SHP77 treated with DMSO at 0.1 percent for 48 hours (cell line): ENCODE results near the gene ANO1.

Experiments used
- DNase-seq: peaks from one replicate; lab custom pipeline; 2025; lab: John Stamatoyannopoulos, UW

Gene ANO1

DNA sequence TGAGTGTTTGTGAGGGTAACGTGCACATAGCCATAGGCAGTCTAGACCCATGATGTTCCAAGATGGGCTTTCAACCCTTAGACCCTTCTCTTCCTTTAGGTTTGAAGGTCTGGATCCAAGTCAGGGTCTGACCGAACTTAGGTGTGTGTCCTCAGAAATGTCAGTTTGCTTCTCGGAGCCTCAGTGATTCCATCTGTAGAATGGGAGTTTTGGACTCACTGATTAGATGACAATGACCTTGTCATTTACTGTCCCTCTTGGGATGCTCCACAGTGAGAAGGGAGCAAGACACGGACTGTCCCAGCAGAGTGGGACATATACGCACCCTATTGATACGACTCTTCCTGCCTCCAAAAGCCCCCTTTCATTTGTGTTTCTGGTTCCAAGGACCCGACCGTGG lies 37.7 kb downstream of the ANO1 start:
- DNase-seq: no peak

DNA sequence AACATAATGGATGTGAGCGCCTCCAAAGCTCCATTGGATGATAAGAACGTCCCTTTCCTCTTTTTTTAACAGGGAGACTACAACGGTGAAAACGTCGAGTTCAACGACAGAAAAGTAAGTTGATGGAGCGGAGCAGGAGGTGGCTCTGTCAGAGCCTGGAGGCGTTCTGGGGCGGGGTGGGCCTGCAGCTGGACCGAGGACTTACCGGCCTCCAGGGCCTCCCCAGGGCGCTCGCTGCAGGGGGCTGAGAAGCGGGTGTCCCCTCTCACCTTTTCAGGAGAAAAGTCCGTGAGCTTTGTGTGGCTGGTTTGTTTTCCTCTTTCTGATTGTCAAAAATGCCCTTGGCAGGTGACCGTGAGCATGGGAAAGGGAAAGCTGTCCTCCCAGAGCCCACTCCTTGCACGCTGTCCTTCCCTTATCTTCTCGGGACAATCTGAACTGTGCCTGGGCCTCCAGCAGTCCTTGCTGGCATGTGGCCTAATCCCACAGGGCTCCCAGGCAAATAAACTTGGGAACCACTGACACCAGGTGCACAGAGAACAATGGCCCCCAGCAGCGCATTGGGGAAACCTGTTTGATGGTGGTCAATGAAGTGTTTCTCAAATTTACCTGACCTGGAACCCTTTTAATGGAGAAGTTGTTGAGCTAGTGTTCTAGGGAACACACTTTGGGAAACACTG lies 38.4 kb downstream of the ANO1 start:
- no peak for DNase-seq

- DNase-seq: no peak
Observed at GRCh38 chr11:70117567-70118145, 39.5 kb downstream of the ANO1 start.

GRCh38 chr11:70118642-70119041 lies 40.5 kb downstream of the ANO1 start:
- no peak for DNase-seq

GRCh38 chr11:70119502-70119901 lies 41.4 kb downstream of the ANO1 start:
- DNase-seq: no peak

GRCh38 chr11:70120674-70121073 lies 42.6 kb downstream of the ANO1 start:
- DNase-seq: no peak

DNA sequence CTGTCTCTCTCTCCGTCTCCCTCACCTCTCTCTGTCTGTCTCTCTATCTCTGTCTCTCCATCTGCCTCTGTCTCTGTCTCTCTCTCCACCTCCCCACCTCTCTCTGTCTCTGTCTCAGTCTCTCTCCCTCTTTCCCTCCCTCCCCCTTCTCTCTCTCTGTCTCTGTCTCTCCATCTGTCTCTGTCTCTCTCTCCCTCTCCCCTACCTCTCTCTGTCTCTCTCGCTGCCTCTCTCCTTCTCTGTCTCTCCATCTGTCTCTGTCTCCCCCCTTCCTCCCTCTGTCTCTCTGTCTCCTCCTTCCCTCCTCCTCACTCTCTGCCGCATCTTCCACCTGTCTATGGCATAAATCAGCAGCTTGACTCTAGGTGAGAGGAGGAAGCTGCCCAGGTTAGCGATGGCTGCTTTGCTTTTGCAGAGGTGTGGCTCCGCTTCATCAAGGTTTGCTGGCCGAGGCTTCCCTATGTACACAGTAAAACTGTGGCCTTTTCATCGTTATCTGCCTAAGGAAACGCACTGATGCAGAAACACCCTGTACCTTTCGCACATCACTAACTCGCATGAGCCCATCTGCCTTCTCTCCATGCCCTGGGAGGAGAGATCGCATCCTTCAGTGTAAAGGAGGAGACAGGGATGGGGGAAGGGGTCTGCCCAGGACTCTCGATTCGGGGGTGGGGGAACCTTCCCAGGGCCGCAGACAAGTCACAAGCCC lies 44.5 kb downstream of the ANO1 start:
- no peak for DNase-seq

DNA sequence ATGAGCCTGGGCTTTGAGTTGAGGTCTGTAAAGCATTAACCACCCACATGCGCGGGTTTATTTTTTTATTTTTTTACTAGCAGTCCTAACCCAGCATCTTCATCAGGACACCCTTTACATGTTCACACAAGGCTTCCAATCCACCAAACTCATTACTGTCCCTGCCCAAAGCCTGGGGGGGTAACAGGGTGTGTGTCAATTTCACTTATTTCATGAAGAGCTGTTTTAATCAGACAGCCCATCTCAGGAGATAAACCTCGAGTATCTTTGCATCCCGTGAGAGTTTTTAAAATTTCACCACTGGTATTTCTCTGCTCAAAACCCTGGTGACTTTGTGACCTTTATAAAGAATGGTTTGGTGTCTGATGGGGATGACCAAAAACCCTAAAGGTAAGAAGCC lies 45.6 kb downstream of the ANO1 start:
- DNase-seq: no peak

DNA sequence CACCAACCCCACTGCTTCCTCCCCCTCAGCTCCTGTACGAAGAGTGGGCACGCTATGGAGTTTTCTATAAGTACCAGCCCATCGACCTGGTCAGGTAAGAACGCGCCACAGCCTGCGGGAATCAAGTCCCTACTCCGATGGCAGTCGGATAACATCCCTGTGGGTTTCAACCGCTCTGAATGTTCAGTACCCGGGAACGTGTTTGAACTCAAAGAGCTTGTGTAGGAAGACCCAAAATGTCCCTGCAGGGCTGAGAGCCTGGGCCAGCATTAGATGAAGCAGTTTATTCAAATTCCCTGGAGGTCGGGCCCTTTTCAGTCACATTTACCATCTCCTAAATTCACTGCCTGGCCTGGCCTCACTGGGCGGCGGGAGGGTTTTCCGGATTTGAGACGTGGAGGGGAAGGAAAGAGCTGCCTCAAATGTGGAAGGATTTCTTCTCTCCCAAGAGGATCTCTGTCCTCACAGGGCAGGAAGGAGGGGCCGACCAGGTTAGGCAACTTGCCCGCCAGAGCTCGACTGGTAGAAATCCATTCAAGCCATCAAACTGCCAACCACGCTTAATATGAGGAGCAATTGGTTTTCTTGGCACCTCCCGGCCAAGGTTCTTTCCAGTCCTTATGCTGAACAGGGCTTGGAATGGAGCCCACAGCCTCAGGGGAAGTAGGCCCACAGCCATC lies 46.3 kb downstream of the ANO1 start:
- no peak for DNase-seq

DNA sequence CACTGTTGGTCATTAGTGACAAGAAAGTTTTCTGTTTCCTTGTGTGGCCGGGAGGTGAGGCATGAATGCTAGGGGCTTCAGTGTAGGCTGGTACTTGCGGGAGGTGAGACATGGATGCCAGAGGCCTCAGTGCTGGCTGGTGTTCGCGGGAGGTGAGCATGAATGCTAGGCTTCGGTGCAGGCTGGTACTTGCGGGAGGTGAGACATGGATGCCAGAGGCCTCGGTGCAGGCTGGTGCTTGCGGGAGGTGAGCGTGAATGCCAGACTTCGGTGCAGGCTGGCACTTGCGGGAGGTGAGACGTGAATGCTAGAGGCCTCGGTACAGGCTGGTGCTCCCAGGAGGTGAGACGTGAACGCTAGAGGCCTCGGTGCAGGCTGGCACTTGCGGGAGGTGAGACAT lies 48.4 kb downstream of the ANO1 start:
- no peak for DNase-seq

DNA sequence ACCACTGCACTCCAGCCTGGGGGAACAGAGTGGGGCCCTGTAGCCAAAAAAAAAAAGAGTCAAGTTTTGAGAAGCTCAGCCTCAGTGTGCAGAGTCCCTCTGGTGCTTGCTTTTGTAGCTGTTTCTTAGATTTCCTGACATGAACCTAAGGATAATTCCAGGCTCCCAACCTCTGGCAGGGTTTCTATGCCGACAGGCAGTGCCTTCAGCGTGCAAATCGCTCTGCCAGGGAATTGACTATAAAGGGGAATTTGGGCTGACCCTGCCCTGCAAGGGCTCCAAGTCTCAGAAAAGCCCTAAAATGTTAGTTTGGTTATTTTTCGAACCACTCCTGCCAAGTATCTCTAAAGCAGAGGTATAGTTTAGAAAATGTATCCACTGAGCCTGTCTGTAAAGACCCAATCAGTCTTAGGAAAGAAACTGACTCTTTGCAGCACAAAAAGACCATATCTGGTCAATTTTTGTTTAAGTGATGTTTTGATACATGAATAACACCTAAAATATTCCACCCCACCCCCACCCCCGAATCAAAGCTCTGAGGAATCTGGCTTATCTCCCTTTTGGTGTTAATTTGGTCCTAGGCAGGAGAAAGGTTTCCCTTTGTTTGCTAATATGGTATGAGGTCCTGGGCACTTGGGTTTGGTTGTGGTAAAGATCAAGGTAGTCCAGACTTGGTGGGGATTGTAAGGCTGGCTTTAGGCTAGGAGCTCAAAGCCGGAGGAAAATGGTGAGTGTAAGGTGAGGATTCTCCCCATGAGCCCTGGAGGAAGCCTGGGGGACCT lies 49.7 kb downstream of the ANO1 start:
- no peak for DNase-seq

DNA sequence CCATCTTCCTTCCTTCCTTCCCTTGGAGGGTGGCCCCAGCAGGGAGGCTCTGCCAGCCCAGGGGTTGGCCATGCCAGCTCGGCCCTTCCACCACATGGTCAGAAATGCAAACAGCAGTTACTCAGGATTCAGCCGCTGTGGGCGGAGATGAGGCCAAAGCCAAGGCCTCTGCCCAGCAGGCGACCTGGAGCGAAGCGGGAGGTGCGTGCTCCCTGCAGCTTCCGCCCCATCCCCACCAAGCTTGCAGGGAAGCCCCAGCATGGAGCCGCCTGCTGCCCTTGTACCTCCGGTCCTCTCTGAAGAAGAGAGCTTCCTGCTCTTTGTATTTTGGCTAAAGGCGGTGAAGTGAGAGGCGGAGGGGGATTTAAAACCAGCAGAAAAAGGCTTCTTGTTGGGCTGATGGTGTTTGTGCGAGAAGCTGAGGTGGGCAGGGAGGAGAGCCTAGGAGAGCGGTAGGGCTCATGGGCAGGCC lies 50.4 kb downstream of the ANO1 start:
- DNase-seq: no peak

GRCh38 chr11:70129051-70129592 lies 51.0 kb downstream of the ANO1 start:
- no peak for DNase-seq

GRCh38 chr11:70130636-70131035 lies 52.5 kb downstream of the ANO1 start:
- no peak for DNase-seq

DNA sequence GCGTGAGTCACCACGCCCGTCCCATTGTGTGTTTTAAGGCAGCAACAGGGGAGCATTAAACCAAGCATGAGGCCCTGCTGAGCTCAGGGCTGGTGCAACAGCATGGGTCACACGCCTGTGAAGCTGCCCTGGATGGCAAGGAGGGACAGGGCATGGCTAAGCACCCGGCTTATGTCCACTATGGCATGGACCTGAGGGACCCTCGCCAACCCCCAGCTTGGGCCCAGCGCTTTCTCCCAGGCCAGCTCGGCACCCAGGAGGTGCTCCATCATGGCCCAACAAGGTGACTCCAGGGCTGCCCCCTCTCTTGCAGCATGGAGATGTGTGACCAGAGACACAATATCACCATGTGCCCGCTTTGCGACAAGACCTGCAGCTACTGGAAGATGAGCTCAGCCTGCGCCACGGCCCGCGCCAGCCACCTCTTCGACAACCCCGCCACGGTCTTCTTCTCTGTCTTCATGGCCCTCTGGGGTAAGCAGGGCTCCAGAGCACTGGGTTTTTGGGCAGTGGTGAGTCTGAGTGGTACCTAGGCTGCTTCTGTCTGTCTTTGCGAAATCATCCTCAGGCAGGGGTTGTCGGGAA lies 53.6 kb downstream of the ANO1 start:
- no peak for DNase-seq

DNA sequence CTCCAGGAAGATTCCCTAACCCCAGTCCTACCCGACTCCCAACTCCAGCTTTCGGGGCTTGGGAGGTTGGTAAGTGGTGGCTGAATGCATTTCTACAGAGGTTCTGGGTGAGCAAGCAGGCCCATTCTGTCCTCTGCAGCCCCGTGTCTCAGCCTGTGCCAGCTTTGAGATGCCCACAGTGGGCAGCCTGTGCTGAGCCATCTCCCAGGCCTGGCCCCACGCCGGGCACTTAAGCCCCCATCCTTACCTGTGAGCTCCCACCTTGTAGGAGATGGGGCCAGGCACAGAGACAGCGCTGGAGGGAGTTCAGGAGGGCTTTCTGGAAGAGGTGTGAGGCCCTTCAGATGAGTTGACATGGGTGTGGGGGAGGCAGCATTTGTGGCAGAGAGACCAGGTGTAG lies 54.5 kb downstream of the ANO1 start:
- no peak for DNase-seq

- no peak for DNase-seq
Observed at GRCh38 chr11:70133771-70134335, 55.7 kb downstream of the ANO1 start.

DNA sequence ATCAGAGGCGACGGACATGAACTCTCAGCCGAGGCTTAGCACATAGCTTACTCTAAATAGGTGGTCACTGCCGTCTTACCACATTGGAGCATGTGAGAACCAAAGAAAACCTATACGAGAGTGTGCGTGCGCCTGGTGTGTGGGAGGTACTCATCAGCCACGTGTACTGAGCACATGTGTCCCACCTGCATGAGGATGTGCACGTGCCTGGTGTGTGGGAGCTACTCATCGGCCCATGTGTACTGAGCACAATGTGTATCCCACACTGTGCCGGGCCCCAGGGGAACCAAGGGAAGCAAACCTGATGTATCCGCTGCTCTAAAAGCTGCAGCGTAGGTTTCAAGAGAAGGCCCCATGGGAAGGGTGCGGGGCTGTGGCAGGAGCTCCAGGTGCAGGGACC lies 56.4 kb downstream of the ANO1 start:
- DNase-seq: no peak

- DNase-seq: no peak
Observed at GRCh38 chr11:70135142-70135541, 57.0 kb downstream of the ANO1 start.

- DNase-seq: no peak
Observed at GRCh38 chr11:70135625-70136059, 57.5 kb downstream of the ANO1 start.

GRCh38 chr11:70137383-70137782 lies 59.3 kb downstream of the ANO1 start:
- no peak for DNase-seq
